Caki2 (cell line): ENCODE results near the gene LRRK2. TPM values are rescaled to one million over a fixed set of nuclear protein-coding genes. Genes with fewer than 3 reads are reported as not detected.
"Not testable (repeated sequence)": the region's sequence is repeated elsewhere in the genome, so short reads cannot be mapped to it uniquely, and the experiment has no call there.

Experiments
- DNase-seq: peaks from one replicate; pipeline ENCODE4 v3.0.0-alpha.2; 2015; ENCODE audit warnings: low read depth
- in situ Hi-C: cut with HindIII; loops from 2 replicates; pipeline ENCODE4 v1.10.0; 2016; ENCODE audit warnings: low sequenced_read_pairs, low pct_unique_long_range_greater_than_20kb, mixed read lengths
- total RNA-seq: library from RNA; depleted of rRNA; stranded (reverse); fragments of >200 nt; shearing (Covaris generic); gene quantifications from 2 replicates; pipeline ENCODE4 v1.2.3, GENCODE V29; 2014; ENCODE audit warnings: low replicate concordance

The LRRK2 gene
- total RNA-seq, 1 experiment from 2014 or later: 2.5 TPM

DNA sequence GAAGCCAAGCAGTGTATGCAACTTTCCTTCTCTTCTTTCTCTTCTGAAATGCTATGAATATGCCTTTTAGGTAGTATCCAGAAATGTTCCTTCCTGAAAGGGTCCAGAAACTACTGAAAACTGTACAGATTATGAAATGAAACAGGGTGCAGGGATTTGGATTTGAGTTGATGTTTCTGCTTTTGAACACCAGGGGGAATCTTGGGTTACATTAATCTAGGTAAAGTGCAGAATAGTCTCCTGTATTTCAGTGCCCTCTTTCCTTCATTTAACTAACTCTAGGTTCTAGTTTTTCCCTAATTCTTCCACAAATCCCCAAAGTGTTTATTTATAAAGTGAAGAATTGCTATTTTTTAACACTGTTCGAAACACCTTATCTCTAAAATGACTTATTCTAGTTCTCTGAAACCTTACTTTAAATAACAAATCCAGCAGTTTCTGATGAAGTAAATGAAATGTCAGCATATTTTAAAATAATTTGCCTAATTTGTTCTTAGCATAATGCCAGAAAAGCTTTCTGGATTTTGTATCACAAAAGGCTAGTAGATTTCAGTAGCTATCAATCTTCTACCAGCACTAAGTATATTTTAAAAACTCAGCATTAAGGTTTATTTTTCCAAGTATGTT lies 111.9 kb downstream of the LRRK2 start:
- in situ Hi-C loops: no loop called here
- DNase-seq: peak; percentile 17

DNA sequence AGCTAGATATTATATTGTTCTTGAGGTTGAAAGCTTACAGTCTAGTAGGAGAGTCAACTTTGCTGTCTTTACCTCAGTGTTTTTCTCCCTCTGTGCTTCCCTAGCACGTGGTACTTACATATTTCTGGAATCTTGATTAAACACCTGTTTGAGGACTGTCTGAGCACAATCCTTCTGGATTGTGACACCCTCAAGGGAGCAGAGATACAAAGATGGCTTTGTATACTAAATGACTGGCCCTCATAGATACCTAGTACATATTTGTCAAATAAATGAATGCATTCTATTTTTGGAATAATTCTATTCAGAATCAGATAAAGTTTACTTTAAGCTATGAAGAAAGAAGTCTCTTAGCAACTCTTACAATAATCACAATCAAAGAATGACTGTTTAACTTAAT lies 113.3 kb downstream of the LRRK2 start:
- no peak for DNase-seq
- in situ Hi-C loops: no loop called here

DNA sequence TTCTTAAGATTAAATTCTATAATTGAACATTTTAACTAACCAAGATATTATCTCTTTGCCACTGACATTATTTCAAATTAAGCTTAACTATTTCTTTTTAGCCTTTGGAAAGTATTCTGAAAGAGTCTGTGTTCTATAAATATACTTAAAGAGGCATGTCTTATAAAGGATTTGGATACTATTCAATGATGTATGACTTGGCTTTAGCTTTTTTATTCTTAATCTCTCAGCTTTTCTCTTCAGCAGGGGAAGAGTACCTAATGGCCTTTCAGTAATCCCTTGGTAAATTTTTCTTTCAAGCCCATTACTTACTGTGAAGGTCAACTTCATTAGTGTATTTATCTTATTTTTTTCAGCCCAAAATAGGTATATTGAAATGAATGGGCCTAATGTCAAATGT lies 113.8 kb downstream of the LRRK2 start:
- no peak for DNase-seq
- in situ Hi-C loops: no loop called here

GRCh38 chr12:40342010-40342409 lies 117.2 kb downstream of the LRRK2 start:
- in situ Hi-C loops: no loop called here
- DNase-seq: no peak

- in situ Hi-C loops: no loop called here
- DNase-seq: no peak
These were observed 118.3 kb downstream of the LRRK2 start for GRCh38 chr12:40343124-40343523.

GRCh38 chr12:40344312-40344711 lies 119.5 kb downstream of the LRRK2 start:
- in situ Hi-C loops: no loop called here
- DNase-seq: no peak

GRCh38 chr12:40351976-40352375 lies 127.2 kb downstream of the LRRK2 start:
- in situ Hi-C loops: no loop called here
- no peak for DNase-seq

- in situ Hi-C loops: no loop called here
- no peak for DNase-seq
These were observed 150.3 kb downstream of the LRRK2 start for GRCh38 chr12:40375076-40375475.

- DNase-seq: no peak
- in situ Hi-C loops: no loop called here
These were observed 151.9 kb downstream of the LRRK2 start for GRCh38 chr12:40376533-40377267.

GRCh38 chr12:40378691-40379090 lies 153.9 kb downstream of the LRRK2 start:
- in situ Hi-C loops: no loop called here
- no peak for DNase-seq

GRCh38 chr12:40382217-40382616 lies 157.4 kb downstream of the LRRK2 start:
- in situ Hi-C loops: no loop called here
- DNase-seq: no peak

GRCh38 chr12:40387279-40387678 lies 162.5 kb downstream of the LRRK2 start:
- in situ Hi-C loops: not testable (repeated sequence)

GRCh38 chr12:40390980-40391379 lies 166.2 kb downstream of the LRRK2 start:
- DNase-seq: no peak
- in situ Hi-C loops: no loop called here

More at GRCh38 chr12:40387279-40387678, 162.5 kb downstream of the LRRK2 start:
- DNase-seq: not testable (repeated sequence)

DNA sequence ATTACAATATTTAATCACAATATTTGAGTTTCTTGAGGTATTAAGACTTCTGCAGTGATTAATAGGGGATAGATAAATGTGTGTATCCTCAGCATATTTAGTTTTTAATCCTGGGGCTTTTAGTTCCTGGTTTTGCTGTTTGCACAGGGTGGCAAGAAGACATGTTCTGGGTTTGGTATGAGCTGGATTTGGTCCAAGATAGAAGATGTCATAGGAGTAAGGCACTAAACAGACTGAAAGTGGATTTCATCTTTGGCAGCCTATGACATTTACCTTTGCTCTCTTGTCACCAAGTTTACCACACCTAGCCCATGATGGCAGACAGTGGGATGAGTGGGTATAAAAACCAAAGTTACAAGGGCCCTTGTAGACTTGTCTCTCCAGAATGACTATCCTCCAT lies 168.2 kb downstream of the LRRK2 start:
- no peak for DNase-seq
- in situ Hi-C loops: no loop called here

GRCh38 chr12:40399656-40400055 lies 174.9 kb downstream of the LRRK2 start:
- DNase-seq: no peak
- in situ Hi-C loops: no loop called here

DNA sequence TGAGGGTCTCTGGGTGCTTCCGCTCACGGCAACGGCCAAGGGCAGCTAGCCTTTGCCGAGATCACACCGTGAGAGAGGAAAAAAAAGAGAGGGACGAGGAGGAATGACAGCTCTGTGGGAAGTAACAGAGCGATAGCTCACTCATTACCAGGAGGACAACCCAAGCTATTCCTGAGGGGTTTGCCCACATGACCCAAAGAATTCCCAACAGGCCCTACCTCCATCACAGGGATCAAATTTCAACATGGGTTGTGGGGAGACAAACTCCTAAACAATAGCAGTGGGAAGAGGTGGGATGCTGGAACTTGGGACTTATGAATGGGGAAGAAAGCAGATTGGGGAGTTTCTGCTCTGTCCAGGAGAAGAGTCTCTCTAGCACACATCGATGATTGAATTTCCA lies 180.6 kb downstream of the LRRK2 start:
- no peak for DNase-seq
- in situ Hi-C loops: no loop called here
